T-cell (primary cell): ENCODE data around the gene VAX1. TPM values are rescaled to one million over a fixed set of nuclear protein-coding genes. Genes with fewer than 3 reads are reported as not detected.

Experiments used
- ATAC-seq, 4 experiments: fragments of 200-7000 bp in 3 of 4; fragments of 150-1000 bp in 1 of 4; cut with Tn5 transposase; replicated peaks in 1 of 4; 1 replicate in 3 of 4; 2 replicates in 1 of 4; pipeline ENCODE4 v1.10.0; 2021; ENCODE audit warnings: moderate library complexity in 3 of 4, mild to moderate bottlenecking in 2 of 4, moderate number of reproducible peaks in 1 of 4
- CTCF ChIA-PET, 2 donors: fragments of 300-600 bp; sonication (Branson Sonifier 250); formaldehyde crosslinking; loops; one replicate each; lab custom pipeline; 2022; ENCODE audit warnings: antibody characterized with exemption in 2 of 2; lab: Charles Lee
- POLR2A ChIA-PET, 2 donors: fragments of 300-600 bp; sonication (Branson Sonifier 250); formaldehyde crosslinking; loops; one replicate each; lab custom pipeline; 2022; ENCODE audit warnings: antibody characterized with exemption in 2 of 2; lab: Charles Lee
- DNase-seq, 35 experiments: peaks; one replicate each; pipeline versions ENCODE4 v3.0.0 to v3.0.0-alpha.2; 2013 to 2023
- H3K27ac ChIP-seq: one replicate; pipeline ENCODE4 v1.5.1; 2013; ENCODE audit warnings: low read length
- H3K27me3 ChIP-seq, 2 experiments: replicated peaks in 1 of 2; 1 replicate in 1 of 2; 2 replicates in 1 of 2; pipeline versions ENCODE4 v1.6.1 to v1.7.0; 2013; ENCODE audit warnings: low read length in 1 of 2, mixed read lengths in 1 of 2; ENCODE audit not compliant: control insufficient read depth in 2 of 2, insufficient read depth in 2 of 2; ENCODE audit errors: extremely low read depth in 1 of 2
- H3K36me3 ChIP-seq, 2 donors: 1 replicate in 1 of 2; 2 replicates in 1 of 2; pipeline versions ENCODE4 v1.6.1 to v1.7.0; 2013; ENCODE audit warnings: low read length in 1 of 2; ENCODE audit not compliant: control insufficient read depth in 2 of 2, insufficient read depth in 1 of 2; ENCODE audit errors: extremely low read depth in 1 of 2
- H3K4me1 ChIP-seq, 2 experiments: 1 replicate in 1 of 2; 2 replicates in 1 of 2; pipeline versions ENCODE4 v1.6.1 to v1.7.0; 2013; ENCODE audit warnings: low read length in 2 of 2, mixed read lengths in 1 of 2; ENCODE audit not compliant: insufficient read depth in 2 of 2, control insufficient read depth in 1 of 2; ENCODE audit errors: extremely low read depth in 1 of 2
- H3K4me3 ChIP-seq, 2 donors: 1 replicate in 1 of 2; 2 replicates in 1 of 2; pipeline versions ENCODE4 v1.5.1 to v1.7.0; 2013; ENCODE audit warnings: mild to moderate bottlenecking in 2 of 2, low read length in 1 of 2, moderate library complexity in 1 of 2; ENCODE audit not compliant: control insufficient read depth in 1 of 2; ENCODE audit errors: extremely low read depth in 1 of 2
- H3K9me3 ChIP-seq: 2 replicates; pipeline ENCODE4 v1.7.0; 2013
- H3K27ac Mint-ChIP-seq, 2 donors: one replicate each; pipeline ENCODE4 v1.8.0; 2020 to 2021; ENCODE audit warnings: mild to moderate bottlenecking in 2 of 2, mixed read lengths in 2 of 2
- H3K27me3 Mint-ChIP-seq, 2 donors: one replicate each; pipeline ENCODE4 v1.8.0; 2021 to 2022; ENCODE audit warnings: mixed read lengths in 2 of 2
- H3K36me3 Mint-ChIP-seq: one replicate; pipeline ENCODE4 v1.8.0; 2021; ENCODE audit warnings: mixed read lengths
- H3K4me1 Mint-ChIP-seq, 3 donors: one replicate each; pipeline ENCODE4 v1.8.0; 2020 to 2022; ENCODE audit warnings: mixed read lengths in 3 of 3, mild to moderate bottlenecking in 1 of 3
- H3K4me3 Mint-ChIP-seq, 3 donors: one replicate each; pipeline ENCODE4 v1.8.0; 2020 to 2022; ENCODE audit warnings: mild to moderate bottlenecking in 3 of 3, mixed read lengths in 3 of 3, moderate library complexity in 3 of 3
- H3K9me3 Mint-ChIP-seq, 3 donors: one replicate each; pipeline ENCODE4 v1.8.0; 2020 to 2022; ENCODE audit warnings: mixed read lengths in 3 of 3
- WGBS: methylation state at CpG from one replicate; pipeline ENCODE4 v1.1.5; 2013; ENCODE audit warnings: missing lambda C conversion rate; ENCODE audit not compliant: insufficient coverage; 5-methylcytosine and 5-hydroxymethylcytosine counted together
- total RNA-seq, 35 experiments: library from RNA in 6 of 35; stranded (reverse) in 6 of 35; fragments of 120-200 nt in 1 of 35; gene quantifications; one replicate each; pipeline versions ENCODE4 v1.2.1 to v1.2.4 and lab custom pipeline; 2013 to 2026

The VAX1 gene
- total RNA-seq, 5 donors from 2014 or later (not counting 1 experiment from before 2014, with no cell fraction given), result not detected

DNA sequence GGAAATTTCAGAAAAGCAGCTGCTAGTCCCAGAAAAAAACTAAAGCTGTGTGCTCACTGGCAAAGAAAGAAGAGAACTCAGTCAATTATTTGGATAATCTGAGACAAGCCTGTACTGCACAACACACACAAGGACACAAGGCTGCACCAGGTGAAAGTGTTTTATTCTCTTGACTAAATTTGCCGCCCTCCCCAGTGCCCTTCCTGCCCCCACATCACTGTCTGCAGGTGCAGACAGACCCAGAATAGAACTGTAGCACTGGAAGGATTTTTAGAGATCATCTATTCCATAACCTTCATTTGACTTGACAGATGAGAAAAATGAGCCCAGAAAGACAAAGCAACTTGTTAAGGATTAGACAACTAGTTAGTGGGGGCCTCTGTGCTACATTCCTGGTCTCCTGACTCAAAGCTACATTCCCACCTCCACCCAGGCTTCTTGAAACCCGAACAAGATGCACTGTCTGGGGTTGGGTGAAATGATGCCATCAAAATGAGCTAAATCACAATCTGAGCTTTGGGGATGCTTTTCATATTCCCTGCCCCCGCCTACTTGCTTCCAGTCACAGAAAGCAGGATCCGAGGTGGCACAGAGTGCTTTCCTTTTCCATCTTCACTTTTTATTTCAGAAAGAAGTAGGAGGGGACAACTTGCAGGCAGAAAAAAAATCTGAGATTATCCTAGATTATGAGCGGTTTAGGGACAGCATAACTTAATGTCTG lies 5.2 kb upstream of the VAX1 start:
- CTCF ChIA-PET, result no interaction called here
- H3K9me3 Mint-ChIP-seq, result peaks cover 0 to 7% (median 5%) of the 10 kb centered on the region in 3 donors
- H3K4me3 Mint-ChIP-seq, result no peak overlapping the region
- H3K27ac Mint-ChIP-seq, result no peak overlapping the region
- H3K4me3 ChIP-seq, result no peak overlapping the region
- H3K36me3 Mint-ChIP-seq, result no peaks in the 10 kb centered on the region
- WGBS, result no CpG with 5 or more reads among the region's 5 CpGs
- peaks cover 0 to 5% (median 5%) of the 10 kb centered on the region in 3 donors for H3K4me1 Mint-ChIP-seq
- peaks cover 2% of the 10 kb centered on the region for H3K9me3 ChIP-seq
- H3K27me3 ChIP-seq, result peaks cover 22 to 43% of the 10 kb centered on the region in 2 experiments
- H3K36me3 ChIP-seq, result no peaks in the 10 kb centered on the region
- no peak overlapping the region for H3K27ac ChIP-seq
- DNase-seq (no peak), ATAC-seq (no peak)
- peaks cover 37 to 62% of the 10 kb centered on the region in 2 donors for H3K27me3 Mint-ChIP-seq
- H3K4me1 ChIP-seq, result no peaks in the 10 kb centered on the region
- POLR2A ChIA-PET, result no interaction called here

- Histone ChIP-seq H3K9me3 (peaks cover 2% of the 10 kb centered on the region), H3K27me3 (peaks cover 17 to 66% of the 10 kb centered on the region in 2 experiments), H3K36me3 (no peaks in the 10 kb centered on the region), H3K4me3 (no peak overlapping the region), H3K27ac (no peak overlapping the region), H3K4me1 (peaks cover 0 to 12% of the 10 kb centered on the region in 2 experiments)
- ChIA-PET POLR2A (no interaction called here), CTCF (no interaction called here)
- H3K9me3 Mint-ChIP-seq, result peaks cover 0 to 7% (median 5%) of the 10 kb centered on the region in 3 donors
- peaks cover 0 to 16% (median 13%) of the 10 kb centered on the region in 3 donors for H3K4me1 Mint-ChIP-seq
- H3K27ac Mint-ChIP-seq, result no peak overlapping the region
- WGBS, result 27% methylated on average over 7 of the region's 23 CpGs
- H3K36me3 Mint-ChIP-seq, result no peaks in the 10 kb centered on the region
- peaks cover 52 to 66% of the 10 kb centered on the region in 2 donors for H3K27me3 Mint-ChIP-seq
- ATAC-seq (no peak), DNase-seq (no peak)
- no peak overlapping the region for H3K4me3 Mint-ChIP-seq
Measured at GRCh38 chr10:117140525-117140902, 2.4 kb upstream of the VAX1 start.

DNA sequence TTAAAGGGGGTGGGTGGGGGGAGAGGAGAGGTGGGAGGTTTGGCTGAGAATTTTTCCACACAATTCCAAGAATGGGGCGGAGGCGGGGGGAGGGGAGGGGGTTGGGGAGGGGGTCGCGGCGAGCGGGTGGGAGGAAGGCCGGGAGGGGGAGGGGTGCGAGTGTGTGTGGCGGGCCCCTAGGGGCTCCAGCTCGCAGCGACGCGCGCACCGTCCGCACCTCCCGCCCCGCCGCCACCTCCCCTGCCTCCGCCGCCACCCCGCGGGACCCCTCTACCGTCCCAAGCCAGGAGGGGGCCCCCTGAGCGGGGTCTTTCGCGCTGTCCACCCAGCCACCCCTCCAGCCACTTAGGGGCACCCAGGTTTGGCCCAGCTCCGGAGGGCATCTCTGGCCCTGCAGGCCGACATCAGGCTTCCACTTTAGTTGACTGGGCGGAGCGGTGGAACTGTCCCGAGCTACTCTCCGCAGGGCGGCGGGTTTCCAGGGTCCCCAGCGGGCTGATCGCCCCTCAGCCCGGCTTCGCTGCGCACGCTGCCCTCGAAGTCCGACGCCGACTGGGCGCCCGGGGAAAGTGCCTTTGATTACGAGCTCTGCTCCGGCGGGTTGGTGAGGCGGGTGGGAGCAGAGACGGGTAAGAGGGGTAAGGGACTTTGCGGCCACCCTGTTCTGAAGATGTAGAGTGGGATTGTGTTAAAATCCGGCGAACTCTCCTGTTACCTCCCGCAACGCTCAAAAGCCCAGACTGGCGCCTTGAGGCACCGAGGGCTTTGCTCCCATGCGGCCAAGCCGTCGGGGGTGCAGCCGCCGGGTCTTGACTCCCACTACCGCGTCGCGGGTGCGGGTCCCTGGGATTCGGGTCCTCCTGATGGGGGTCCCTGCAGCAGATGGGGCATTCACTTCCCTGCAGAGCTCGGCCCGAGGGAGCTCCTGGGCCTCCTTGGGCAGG lies 1.8 kb upstream of the VAX1 start:
- CTCF ChIA-PET, result interaction anchor here in 1 of 2 donors (0.6 kb wide), 1 partner anchor 345 kb away, joined by 4 read pairs; no protein-coding TSS in a partner anchor

DNA sequence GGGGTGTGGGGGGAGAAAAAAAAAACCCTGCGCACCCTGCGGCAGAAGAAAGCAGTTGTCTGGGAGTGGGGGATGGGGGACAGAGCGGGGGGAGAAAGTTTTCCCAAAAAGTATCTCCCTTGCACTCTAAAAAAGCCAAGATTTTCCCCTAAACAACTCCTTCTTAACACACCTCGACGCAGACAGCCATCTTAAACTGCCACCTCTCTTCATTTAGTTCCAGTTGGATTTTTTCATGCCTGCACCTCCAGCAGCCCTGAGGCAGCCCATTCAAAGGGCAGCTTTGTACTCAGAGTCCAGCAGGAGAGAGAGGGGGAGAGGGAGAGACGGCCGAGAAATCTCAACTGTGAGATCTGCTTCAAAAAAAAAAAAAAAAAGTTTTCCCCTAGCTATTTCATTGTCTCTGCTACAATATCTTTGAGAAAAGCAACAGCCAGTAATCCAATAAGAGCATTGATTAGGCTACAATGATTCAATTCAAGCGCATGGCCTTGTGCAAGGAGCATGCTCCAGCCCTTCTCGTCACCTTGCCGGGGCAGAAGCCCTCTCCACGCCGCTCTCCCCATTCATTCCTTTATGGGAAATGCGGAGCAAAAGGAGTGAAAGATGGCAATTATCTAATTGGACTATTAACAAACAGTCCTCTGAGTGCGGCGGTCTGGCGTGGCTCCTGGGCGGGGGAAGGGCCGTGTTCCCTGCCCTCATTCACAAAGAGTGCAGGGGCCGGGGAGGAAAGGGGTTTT lies 939 bp upstream of the VAX1 start:
- H3K9me3 Mint-ChIP-seq, result no peaks in the 10 kb centered on the region
- H3K4me3 ChIP-seq, result no peak overlapping the region
- WGBS, result 23% methylated on average over 2 of the region's 19 CpGs
- CTCF ChIA-PET, result interaction anchor here in 1 of 2 donors (0.6 kb wide), 1 partner anchor 344 kb away, joined by 4 read pairs; no protein-coding TSS in a partner anchor
- no peaks in the 10 kb centered on the region for H3K36me3 ChIP-seq
- peaks cover 50 to 72% of the 10 kb centered on the region in 2 donors for H3K27me3 Mint-ChIP-seq
- no peak overlapping the region for H3K4me3 Mint-ChIP-seq
- POLR2A ChIA-PET, result no interaction called here
- peaks cover 21 to 78% of the 10 kb centered on the region in 2 experiments for H3K27me3 ChIP-seq
- ATAC-seq (no peak), DNase-seq (no peak)
- H3K4me1 ChIP-seq, result peaks cover 0 to 18% of the 10 kb centered on the region in 2 experiments
- H3K9me3 ChIP-seq, result no peaks in the 10 kb centered on the region
- no peaks in the 10 kb centered on the region for H3K36me3 Mint-ChIP-seq
- H3K4me1 Mint-ChIP-seq, result peaks cover 0 to 19% (median 14%) of the 10 kb centered on the region in 3 donors
- H3K27ac Mint-ChIP-seq, result no peak overlapping the region
- H3K27ac ChIP-seq, result no peak overlapping the region

More for the DNA sequence above, 1.8 kb upstream of the VAX1 start:
- Histone ChIP-seq H3K36me3 (no peaks in the 10 kb centered on the region), H3K27me3 (peaks cover 23 to 73% of the 10 kb centered on the region in 2 experiments), H3K4me1 (peaks cover 0 to 13% of the 10 kb centered on the region in 2 experiments), H3K27ac (no peak overlapping the region), H3K4me3 (no peak overlapping the region), H3K9me3 (no peaks in the 10 kb centered on the region)
- ATAC-seq, result no peak
- no peaks in the 10 kb centered on the region for H3K36me3 Mint-ChIP-seq
- H3K4me1 Mint-ChIP-seq, result peaks cover 0 to 19% (median 13%) of the 10 kb centered on the region in 3 donors
- peaks cover 0 to 3% (median 3%) of the 10 kb centered on the region in 3 donors for H3K9me3 Mint-ChIP-seq
- POLR2A ChIA-PET, result no interaction called here
- WGBS, result 12% methylated on average over 56 of the region's 72 CpGs
- no peak overlapping the region for H3K4me3 Mint-ChIP-seq
- no peak for DNase-seq
- peaks cover 53 to 70% of the 10 kb centered on the region in 2 donors for H3K27me3 Mint-ChIP-seq
- H3K27ac Mint-ChIP-seq, result no peak overlapping the region

GRCh38 chr10:117137031-117137910 lies 799 bp downstream of the VAX1 start:
- Mint-ChIP-seq H3K36me3 (no peaks in the 10 kb centered on the region), H3K27ac (no peak overlapping the region), H3K4me3 (peak overlapping the region in 2 of 3 donors; percentile 42 to 46), H3K4me1 (peaks cover 17 to 36% (median 30%) of the 10 kb centered on the region in 3 donors), H3K27me3 (peaks cover 56 to 75% of the 10 kb centered on the region in 2 donors), H3K9me3 (no peaks in the 10 kb centered on the region)
- ATAC-seq (no peak), DNase-seq (no peak)
- Histone ChIP-seq H3K4me3 (no peak overlapping the region), H3K27me3 (peaks cover 16 to 86% of the 10 kb centered on the region in 2 experiments), H3K27ac (no peak overlapping the region), H3K36me3 (no peaks in the 10 kb centered on the region), H3K4me1 (peaks cover 2 to 34% of the 10 kb centered on the region in 2 experiments), H3K9me3 (no peaks in the 10 kb centered on the region)
- ChIA-PET CTCF (no interaction called here), POLR2A (no interaction called here)
- WGBS, result 5% methylated on average over 94 of the region's 98 CpGs
